Osteocyte (in vitro differentiated cells): ENCODE results near the gene CASQ2. TPM values are rescaled to one million over a fixed set of nuclear protein-coding genes. Genes with fewer than 3 reads are reported as not detected.

ENCODE experiments used
- DNase-seq: peaks from one replicate; pipeline ENCODE4 v3.0.0; 2021; ENCODE audit warnings: mixed read lengths; ENCODE audit not compliant: unreplicated experiment; ENCODE audit errors: extremely low spot score
- H3K27ac Mint-ChIP-seq: one replicate; pipeline ENCODE4 v1.8.0; 2021; ENCODE audit warnings: mild to moderate bottlenecking, mixed read lengths; ENCODE audit not compliant: unreplicated experiment
- H3K27me3 Mint-ChIP-seq: one replicate; pipeline ENCODE4 v1.8.0; 2021; ENCODE audit warnings: mixed read lengths; ENCODE audit not compliant: unreplicated experiment
- H3K36me3 Mint-ChIP-seq: one replicate; pipeline ENCODE4 v1.8.0; 2021; ENCODE audit warnings: mixed read lengths; ENCODE audit not compliant: unreplicated experiment
- H3K4me1 Mint-ChIP-seq: one replicate; pipeline ENCODE4 v1.8.0; 2021; ENCODE audit warnings: mixed read lengths; ENCODE audit not compliant: unreplicated experiment
- H3K4me3 Mint-ChIP-seq: one replicate; pipeline ENCODE4 v1.8.0; 2021; ENCODE audit warnings: mild to moderate bottlenecking, moderate library complexity, mixed read lengths; ENCODE audit not compliant: unreplicated experiment
- H3K9me3 Mint-ChIP-seq: one replicate; pipeline ENCODE4 v1.8.0; 2021; ENCODE audit warnings: mixed read lengths; ENCODE audit not compliant: unreplicated experiment
- total RNA-seq: library from RNA; stranded (reverse); gene quantifications from 2 replicates; pipeline ENCODE4 v1.2.1, GENCODE V29; 2021
- TF ChIP-seq, protein P1 (sequence below): fragments of 200-600 bp; sonication (generic); IDR thresholded peaks from 2 replicates; pipeline ENCODE4 v1.5.0; 2021; ENCODE audit warnings: antibody characterized with exemption, mild to moderate bottlenecking, moderate library complexity

CASQ2 gene
- total RNA-seq, 1 donor from 2014 or later: not detected

DNA sequence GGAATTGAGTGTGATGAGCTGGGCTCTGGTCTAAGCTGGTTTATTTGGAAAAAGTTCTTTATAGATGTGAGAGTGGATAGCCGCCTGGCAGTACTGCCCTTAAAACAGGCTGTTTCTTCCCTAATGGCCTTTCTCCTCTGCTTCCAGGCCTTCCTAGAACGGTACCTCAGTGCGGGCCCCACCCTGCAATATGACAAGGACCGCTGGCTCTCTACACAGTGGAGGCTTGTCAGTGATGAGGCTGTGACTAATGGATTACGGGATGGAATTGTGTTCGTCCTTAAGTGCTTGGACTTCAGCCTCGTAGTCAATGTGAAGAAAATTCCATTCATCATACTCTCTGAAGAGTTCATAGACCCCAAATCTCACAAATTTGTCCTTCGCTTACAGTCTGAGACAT, 77.5 kb downstream of the CASQ2 start:
- H3K36me3 Mint-ChIP-seq: peaks cover 18% of the 10 kb centered on the region
- TF ChIP-seq, protein P1, sequence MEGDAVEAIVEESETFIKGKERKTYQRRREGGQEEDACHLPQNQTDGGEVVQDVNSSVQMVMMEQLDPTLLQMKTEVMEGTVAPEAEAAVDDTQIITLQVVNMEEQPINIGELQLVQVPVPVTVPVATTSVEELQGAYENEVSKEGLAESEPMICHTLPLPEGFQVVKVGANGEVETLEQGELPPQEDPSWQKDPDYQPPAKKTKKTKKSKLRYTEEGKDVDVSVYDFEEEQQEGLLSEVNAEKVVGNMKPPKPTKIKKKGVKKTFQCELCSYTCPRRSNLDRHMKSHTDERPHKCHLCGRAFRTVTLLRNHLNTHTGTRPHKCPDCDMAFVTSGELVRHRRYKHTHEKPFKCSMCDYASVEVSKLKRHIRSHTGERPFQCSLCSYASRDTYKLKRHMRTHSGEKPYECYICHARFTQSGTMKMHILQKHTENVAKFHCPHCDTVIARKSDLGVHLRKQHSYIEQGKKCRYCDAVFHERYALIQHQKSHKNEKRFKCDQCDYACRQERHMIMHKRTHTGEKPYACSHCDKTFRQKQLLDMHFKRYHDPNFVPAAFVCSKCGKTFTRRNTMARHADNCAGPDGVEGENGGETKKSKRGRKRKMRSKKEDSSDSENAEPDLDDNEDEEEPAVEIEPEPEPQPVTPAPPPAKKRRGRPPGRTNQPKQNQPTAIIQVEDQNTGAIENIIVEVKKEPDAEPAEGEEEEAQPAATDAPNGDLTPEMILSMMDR: no peak
- no peak overlapping the region for H3K27ac Mint-ChIP-seq
- H3K4me3 Mint-ChIP-seq: no peak overlapping the region
- H3K4me1 Mint-ChIP-seq: no peaks in the 10 kb centered on the region
- H3K9me3 Mint-ChIP-seq: no peaks in the 10 kb centered on the region
- H3K27me3 Mint-ChIP-seq: no peaks in the 10 kb centered on the region
- DNase-seq: no peak

DNA sequence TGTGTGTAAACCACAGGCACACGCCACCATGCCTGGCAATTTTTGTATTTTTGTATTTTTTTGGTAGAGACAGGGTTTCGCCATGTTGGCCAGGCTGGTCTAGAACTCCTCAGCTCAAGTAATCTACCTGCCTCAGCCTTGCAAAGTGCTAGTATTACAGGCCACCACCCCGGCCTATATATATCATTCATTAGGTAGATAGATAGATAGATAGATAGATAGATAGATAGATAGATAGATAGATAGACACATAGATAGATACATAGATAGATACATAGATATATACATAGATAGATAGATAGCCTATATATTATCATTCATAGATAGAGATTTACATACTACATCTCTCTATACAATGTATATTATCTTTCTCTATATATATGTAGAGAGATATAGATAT, 80.8 kb downstream of the CASQ2 start:
- TF ChIP-seq, protein P1: no peak
- no peak overlapping the region for H3K4me3 Mint-ChIP-seq
- no peaks in the 10 kb centered on the region for H3K27me3 Mint-ChIP-seq
- H3K27ac Mint-ChIP-seq: no peak overlapping the region
- no peak for DNase-seq
- no peaks in the 10 kb centered on the region for H3K4me1 Mint-ChIP-seq
- no peaks in the 10 kb centered on the region for H3K9me3 Mint-ChIP-seq
- H3K36me3 Mint-ChIP-seq: peaks cover 28% of the 10 kb centered on the region

DNA sequence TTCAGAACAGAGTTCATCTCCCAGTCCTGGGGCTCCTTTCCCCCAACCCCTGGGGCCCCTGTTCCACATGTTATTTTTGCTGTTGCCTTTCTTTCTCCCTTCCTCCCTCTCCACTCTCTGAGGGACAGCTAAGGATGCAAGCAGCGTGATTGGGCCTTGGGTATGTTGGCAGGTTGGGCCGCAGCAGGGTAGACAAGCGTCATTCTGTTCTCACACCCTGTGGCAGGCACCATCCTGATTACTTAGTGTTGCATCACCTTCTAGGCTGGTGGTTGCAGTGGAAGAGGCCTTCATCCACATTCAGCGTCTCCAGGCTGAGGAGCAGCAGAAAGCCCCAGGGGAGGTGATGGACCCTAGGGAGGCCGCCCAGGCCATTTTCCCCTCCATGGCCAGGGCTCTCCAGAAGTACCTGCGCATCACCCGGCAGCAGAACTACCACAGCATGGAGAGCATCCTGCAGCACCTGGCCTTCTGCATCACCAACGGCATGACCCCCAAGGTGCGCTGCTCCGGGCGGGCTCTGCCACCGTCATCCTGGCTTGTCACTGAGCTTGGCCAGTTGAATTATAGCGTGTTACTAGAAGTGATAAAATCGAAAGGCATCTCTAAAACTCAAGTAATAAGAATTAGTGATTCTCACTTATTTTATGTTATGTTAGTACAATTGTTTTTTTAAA, 83.3 kb downstream of the CASQ2 start:
- no peaks in the 10 kb centered on the region for H3K27me3 Mint-ChIP-seq
- no peak overlapping the region for H3K4me3 Mint-ChIP-seq
- H3K4me1 Mint-ChIP-seq: no peaks in the 10 kb centered on the region
- no peak overlapping the region for H3K27ac Mint-ChIP-seq
- no peak for DNase-seq
- TF ChIP-seq, protein P1: no peak
- no peaks in the 10 kb centered on the region for H3K9me3 Mint-ChIP-seq
- H3K36me3 Mint-ChIP-seq: peaks cover 23% of the 10 kb centered on the region

DNA sequence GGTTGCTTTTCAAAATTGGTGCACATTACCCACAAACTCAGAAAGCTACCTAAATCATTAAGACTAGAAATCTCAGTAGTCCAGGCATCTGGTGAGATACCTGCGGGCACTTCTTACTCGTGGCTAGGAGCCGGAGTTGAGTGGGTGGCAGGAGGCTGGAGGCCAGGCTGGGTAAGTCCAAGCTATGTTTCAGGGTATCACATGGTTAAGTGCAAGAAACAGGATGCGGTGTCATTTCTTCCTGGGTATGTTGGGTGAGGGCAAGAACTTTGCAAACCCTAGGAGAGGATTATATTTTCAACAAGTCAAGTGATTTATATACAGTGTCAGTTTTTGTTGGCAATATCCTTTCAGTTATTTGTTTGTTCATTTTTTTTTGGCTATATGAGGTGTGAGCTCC, 85.7 kb downstream of the CASQ2 start:
- H3K4me3 Mint-ChIP-seq: no peak overlapping the region
- peaks cover 22% of the 10 kb centered on the region for H3K36me3 Mint-ChIP-seq
- peaks cover 8% of the 10 kb centered on the region for H3K4me1 Mint-ChIP-seq
- no peak for DNase-seq
- H3K27ac Mint-ChIP-seq: no peak overlapping the region
- TF ChIP-seq, protein P1: no peak
- H3K27me3 Mint-ChIP-seq: no peaks in the 10 kb centered on the region
- H3K9me3 Mint-ChIP-seq: no peaks in the 10 kb centered on the region

DNA sequence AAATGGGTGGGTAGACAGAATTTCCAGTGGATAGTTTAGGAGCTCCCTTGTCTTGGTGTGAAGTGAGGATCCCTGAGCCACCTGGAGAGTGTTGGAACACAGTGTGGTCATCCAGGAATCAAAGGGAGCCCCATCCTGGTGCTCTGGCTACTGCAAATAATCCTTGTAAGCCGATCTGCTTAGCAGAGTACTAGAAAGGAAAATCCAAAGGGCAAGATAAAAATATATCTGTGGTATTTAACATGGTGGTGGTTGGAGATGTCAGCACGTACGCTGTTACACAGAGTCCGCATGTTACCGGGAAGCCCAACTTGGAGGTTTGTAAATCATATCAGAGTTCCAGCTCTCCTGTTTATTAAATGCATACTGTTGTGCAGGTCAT, 87.8 kb downstream of the CASQ2 start:
- no peak overlapping the region for H3K27ac Mint-ChIP-seq
- H3K36me3 Mint-ChIP-seq: peaks cover 22% of the 10 kb centered on the region
- no peaks in the 10 kb centered on the region for H3K9me3 Mint-ChIP-seq
- H3K4me1 Mint-ChIP-seq: peaks cover 11% of the 10 kb centered on the region
- no peak overlapping the region for H3K4me3 Mint-ChIP-seq
- no peaks in the 10 kb centered on the region for H3K27me3 Mint-ChIP-seq
- TF ChIP-seq, protein P1: no peak
- DNase-seq: no peak
